SK-N-SH treated with all-trans-retinoic acid at 6 μM for 48 hours (cell line): ENCODE measurements around the gene NUP133.

Source experiments
- BACH2 ChIP-seq: fragments of 250-450 bp; sonication (Bioruptor Pico); IDR thresholded peaks from 2 replicates; pipeline ENCODE4 v1.9.0; 2021; ENCODE audit warnings: mild to moderate bottlenecking, borderline replicate concordance
- CSDC2 ChIP-seq: fragments of 250-450 bp; sonication (Bioruptor Pico); IDR thresholded peaks from 2 replicates; pipeline ENCODE4 v1.5.0; 2020; ENCODE audit warnings: mild to moderate bottlenecking, moderate library complexity
- ISL1 ChIP-seq: fragments of 250-450 bp; sonication (Bioruptor Pico); IDR thresholded peaks from 2 replicates; pipeline ENCODE4 v2.1.2; 2022; ENCODE audit warnings: mild to moderate bottlenecking, moderate library complexity
- OSR1 ChIP-seq: fragments of 250-450 bp; sonication (Bioruptor Pico); IDR thresholded peaks from 2 replicates; pipeline ENCODE4 v1.8.0; 2022; ENCODE audit warnings: moderate library complexity, mild to moderate bottlenecking, inconsistent platforms
- PPARA ChIP-seq: fragments of 250-450 bp; sonication (Bioruptor Pico); IDR thresholded peaks from 2 replicates; pipeline ENCODE4 v1.5.0; 2020; ENCODE audit warnings: mild to moderate bottlenecking, borderline replicate concordance
- RARB ChIP-seq: fragments of 250-450 bp; sonication (Bioruptor Pico); IDR thresholded peaks from 2 replicates; pipeline ENCODE4 v1.8.0; 2021; ENCODE audit warnings: mild to moderate bottlenecking, moderate library complexity
- SNAI2 ChIP-seq: fragments of 250-450 bp; sonication (Bioruptor Pico); IDR thresholded peaks from 2 replicates; pipeline ENCODE4 v1.5.0; 2020; ENCODE audit warnings: mild to moderate bottlenecking, moderate library complexity
- ZFP3 ChIP-seq: fragments of 250-450 bp; sonication (Bioruptor Pico); IDR thresholded peaks from 2 replicates; pipeline ENCODE4 v1.5.0; 2020; ENCODE audit warnings: mild to moderate bottlenecking, moderate library complexity
- ZFP30 ChIP-seq: fragments of 450-650 bp; formaldehyde crosslinking; IDR thresholded peaks from 2 replicates; pipeline ENCODE4 v1.5.0; 2022; ENCODE audit warnings: mild to moderate bottlenecking, moderate library complexity
- ZNF70 ChIP-seq: fragments of 450-650 bp; formaldehyde crosslinking; IDR thresholded peaks from 2 replicates; pipeline ENCODE4 v1.5.0; 2020; ENCODE audit warnings: mild to moderate bottlenecking, moderate library complexity
- ZNF8 ChIP-seq: fragments of 450-650 bp; formaldehyde crosslinking; IDR thresholded peaks from 2 replicates; pipeline ENCODE4 v1.5.0; 2020; ENCODE audit warnings: mild to moderate bottlenecking, moderate library complexity
- TF ChIP-seq, protein P1 (sequence below): fragments of 250-450 bp; sonication (Bioruptor Pico); IDR thresholded peaks from 2 replicates; pipeline ENCODE4 v1.8.0; 2020; ENCODE audit warnings: mild to moderate bottlenecking, moderate library complexity, borderline replicate concordance
- TF ChIP-seq, protein P2 (sequence below): fragments of 250-450 bp; sonication (Bioruptor Pico); IDR thresholded peaks from 2 replicates; pipeline ENCODE4 v1.8.0; 2021; ENCODE audit warnings: low read depth, mild to moderate bottlenecking, moderate library complexity, borderline replicate concordance
- TF ChIP-seq, protein P3 (sequence below): fragments of 250-450 bp; sonication (Bioruptor Pico); IDR thresholded peaks from 2 replicates; pipeline ENCODE4 v1.5.0; 2020; ENCODE audit warnings: mild to moderate bottlenecking, moderate library complexity

DNA sequence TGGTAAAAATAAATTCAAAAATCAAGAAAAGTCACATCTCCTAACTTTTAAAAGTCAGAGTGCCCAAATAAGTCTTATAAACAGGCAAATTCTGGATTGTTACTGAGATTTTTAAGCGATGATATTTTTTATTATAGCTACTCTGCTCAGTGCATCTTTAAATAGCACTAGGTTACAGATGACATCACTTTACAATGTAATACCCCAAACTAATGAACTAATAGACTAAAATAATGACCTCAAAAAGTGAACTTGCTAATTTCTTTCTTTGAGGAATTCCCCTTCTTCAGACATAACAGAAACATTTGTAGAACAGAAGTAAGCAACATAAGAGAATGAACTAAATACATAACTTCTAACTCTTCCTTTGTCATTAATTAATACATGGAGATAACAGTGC, 41.3 kb downstream of the NUP133 start:
- TF ChIP-seq, protein P1, sequence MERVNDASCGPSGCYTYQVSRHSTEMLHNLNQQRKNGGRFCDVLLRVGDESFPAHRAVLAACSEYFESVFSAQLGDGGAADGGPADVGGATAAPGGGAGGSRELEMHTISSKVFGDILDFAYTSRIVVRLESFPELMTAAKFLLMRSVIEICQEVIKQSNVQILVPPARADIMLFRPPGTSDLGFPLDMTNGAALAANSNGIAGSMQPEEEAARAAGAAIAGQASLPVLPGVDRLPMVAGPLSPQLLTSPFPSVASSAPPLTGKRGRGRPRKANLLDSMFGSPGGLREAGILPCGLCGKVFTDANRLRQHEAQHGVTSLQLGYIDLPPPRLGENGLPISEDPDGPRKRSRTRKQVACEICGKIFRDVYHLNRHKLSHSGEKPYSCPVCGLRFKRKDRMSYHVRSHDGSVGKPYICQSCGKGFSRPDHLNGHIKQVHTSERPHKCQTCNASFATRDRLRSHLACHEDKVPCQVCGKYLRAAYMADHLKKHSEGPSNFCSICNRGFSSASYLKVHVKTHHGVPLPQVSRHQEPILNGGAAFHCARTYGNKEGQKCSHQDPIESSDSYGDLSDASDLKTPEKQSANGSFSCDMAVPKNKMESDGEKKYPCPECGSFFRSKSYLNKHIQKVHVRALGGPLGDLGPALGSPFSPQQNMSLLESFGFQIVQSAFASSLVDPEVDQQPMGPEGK (CRISPR knock-in tag), result no peak
- no peak for TF ChIP-seq BACH2 (CRISPR knock-in tag)
- no peak for TF ChIP-seq ZFP30 (CRISPR knock-in tag)
- TF ChIP-seq CSDC2, result no peak
- TF ChIP-seq, protein P2, sequence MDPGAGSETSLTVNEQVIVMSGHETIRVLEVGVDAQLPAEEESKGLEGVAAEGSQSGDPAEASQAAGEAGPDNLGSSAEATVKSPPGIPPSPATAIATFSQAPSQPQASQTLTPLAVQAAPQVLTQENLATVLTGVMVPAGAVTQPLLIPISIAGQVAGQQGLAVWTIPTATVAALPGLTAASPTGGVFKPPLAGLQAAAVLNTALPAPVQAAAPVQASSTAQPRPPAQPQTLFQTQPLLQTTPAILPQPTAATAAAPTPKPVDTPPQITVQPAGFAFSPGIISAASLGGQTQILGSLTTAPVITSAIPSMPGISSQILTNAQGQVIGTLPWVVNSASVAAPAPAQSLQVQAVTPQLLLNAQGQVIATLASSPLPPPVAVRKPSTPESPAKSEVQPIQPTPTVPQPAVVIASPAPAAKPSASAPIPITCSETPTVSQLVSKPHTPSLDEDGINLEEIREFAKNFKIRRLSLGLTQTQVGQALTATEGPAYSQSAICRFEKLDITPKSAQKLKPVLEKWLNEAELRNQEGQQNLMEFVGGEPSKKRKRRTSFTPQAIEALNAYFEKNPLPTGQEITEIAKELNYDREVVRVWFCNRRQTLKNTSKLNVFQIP (CRISPR knock-in tag), result no peak
- no peak for TF ChIP-seq ZNF70 (CRISPR knock-in tag)
- no peak for TF ChIP-seq RARB (CRISPR knock-in tag)
- no peak for TF ChIP-seq ISL1 (CRISPR knock-in tag)
- TF ChIP-seq OSR1 (CRISPR knock-in tag), result no peak
- TF ChIP-seq ZNF8, result no peak
- no peak for TF ChIP-seq ZFP3 (CRISPR knock-in tag)
- TF ChIP-seq, protein P3, sequence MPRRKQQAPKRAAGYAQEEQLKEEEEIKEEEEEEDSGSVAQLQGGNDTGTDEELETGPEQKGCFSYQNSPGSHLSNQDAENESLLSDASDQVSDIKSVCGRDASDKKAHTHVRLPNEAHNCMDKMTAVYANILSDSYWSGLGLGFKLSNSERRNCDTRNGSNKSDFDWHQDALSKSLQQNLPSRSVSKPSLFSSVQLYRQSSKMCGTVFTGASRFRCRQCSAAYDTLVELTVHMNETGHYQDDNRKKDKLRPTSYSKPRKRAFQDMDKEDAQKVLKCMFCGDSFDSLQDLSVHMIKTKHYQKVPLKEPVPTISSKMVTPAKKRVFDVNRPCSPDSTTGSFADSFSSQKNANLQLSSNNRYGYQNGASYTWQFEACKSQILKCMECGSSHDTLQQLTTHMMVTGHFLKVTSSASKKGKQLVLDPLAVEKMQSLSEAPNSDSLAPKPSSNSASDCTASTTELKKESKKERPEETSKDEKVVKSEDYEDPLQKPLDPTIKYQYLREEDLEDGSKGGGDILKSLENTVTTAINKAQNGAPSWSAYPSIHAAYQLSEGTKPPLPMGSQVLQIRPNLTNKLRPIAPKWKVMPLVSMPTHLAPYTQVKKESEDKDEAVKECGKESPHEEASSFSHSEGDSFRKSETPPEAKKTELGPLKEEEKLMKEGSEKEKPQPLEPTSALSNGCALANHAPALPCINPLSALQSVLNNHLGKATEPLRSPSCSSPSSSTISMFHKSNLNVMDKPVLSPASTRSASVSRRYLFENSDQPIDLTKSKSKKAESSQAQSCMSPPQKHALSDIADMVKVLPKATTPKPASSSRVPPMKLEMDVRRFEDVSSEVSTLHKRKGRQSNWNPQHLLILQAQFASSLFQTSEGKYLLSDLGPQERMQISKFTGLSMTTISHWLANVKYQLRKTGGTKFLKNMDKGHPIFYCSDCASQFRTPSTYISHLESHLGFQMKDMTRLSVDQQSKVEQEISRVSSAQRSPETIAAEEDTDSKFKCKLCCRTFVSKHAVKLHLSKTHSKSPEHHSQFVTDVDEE, result no peak
- no peak for TF ChIP-seq SNAI2 (CRISPR knock-in tag)
- TF ChIP-seq PPARA (CRISPR knock-in tag), result no peak
